ENCODE results near the gene SORCS2.

DNA sequence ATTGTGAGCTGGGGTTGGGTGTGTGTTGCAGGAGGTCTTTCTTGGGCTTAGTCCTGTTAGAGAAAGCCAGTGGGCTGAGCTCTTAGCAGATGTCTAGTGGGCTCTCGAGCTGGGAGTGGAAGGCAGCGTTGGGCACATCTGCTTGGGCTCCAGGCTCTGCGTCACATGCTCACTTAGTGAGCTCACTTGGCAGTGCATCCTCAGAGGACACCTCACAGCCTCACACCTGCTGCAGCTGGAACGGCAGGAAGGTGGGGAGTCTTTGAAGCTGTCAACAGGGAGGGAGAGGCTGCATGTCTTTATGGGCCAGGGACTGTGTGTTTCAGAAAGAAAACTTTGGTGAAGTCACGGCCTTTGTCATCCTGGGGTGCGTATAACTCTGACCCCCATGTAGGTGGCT, 160.1 kb downstream of the SORCS2 start:
- TF ChIP-seq, protein P1, sequence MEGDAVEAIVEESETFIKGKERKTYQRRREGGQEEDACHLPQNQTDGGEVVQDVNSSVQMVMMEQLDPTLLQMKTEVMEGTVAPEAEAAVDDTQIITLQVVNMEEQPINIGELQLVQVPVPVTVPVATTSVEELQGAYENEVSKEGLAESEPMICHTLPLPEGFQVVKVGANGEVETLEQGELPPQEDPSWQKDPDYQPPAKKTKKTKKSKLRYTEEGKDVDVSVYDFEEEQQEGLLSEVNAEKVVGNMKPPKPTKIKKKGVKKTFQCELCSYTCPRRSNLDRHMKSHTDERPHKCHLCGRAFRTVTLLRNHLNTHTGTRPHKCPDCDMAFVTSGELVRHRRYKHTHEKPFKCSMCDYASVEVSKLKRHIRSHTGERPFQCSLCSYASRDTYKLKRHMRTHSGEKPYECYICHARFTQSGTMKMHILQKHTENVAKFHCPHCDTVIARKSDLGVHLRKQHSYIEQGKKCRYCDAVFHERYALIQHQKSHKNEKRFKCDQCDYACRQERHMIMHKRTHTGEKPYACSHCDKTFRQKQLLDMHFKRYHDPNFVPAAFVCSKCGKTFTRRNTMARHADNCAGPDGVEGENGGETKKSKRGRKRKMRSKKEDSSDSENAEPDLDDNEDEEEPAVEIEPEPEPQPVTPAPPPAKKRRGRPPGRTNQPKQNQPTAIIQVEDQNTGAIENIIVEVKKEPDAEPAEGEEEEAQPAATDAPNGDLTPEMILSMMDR (IDR thresholded peaks at IDR 0.05 in 4 of 5, conservative IDR thresholded peaks at IDR 0.05 in 1 of 5) = no peak
- TF ChIP-seq POLR2A (IDR thresholded peaks at IDR 0.05) = no peak

Data from gastrocnemius medialis (tissue), 4 donors.